Activated CD8-positive, alpha-beta memory T cell treated with anti-CD3 and anti-CD28 coated beads, Interleukin-2, amount 50 U/mL, for 24 hours (primary cell): Measurements from ENCODE around the gene RAB11FIP4.
"Not testable (repeated sequence)": the region's sequence is repeated elsewhere in the genome, so short reads cannot be mapped to it uniquely, and the experiment has no call there.

Experiments used
- DNase-seq: peaks from one replicate; pipeline ENCODE4 v3.0.0-alpha.2; 2020; ENCODE audit errors: extremely low read depth

The RAB11FIP4 gene

GRCh38 chr17:31433091-31433790 is 41.8 kb downstream of the RAB11FIP4 start:
- DNase-seq, result no peak

GRCh38 chr17:31433811-31434726 is 42.6 kb downstream of the RAB11FIP4 start:
- DNase-seq, result no peak

- DNase-seq, result no peak
Observed at GRCh38 chr17:31434727-31435050, 43.2 kb downstream of the RAB11FIP4 start.

GRCh38 chr17:31435581-31435980 is 44.1 kb downstream of the RAB11FIP4 start:
- no peak for DNase-seq

GRCh38 chr17:31437720-31438400 is 46.4 kb downstream of the RAB11FIP4 start:
- no peak for DNase-seq

GRCh38 chr17:31439716-31440115 is 48.2 kb downstream of the RAB11FIP4 start:
- no peak for DNase-seq

GRCh38 chr17:31442276-31442675 is 50.8 kb downstream of the RAB11FIP4 start:
- no peak for DNase-seq

- DNase-seq, result not testable (repeated sequence)
Observed at GRCh38 chr17:31442856-31443255, 51.4 kb downstream of the RAB11FIP4 start.

GRCh38 chr17:31443386-31443785 is 51.9 kb downstream of the RAB11FIP4 start:
- DNase-seq, result no peak

GRCh38 chr17:31444026-31444425 is 52.6 kb downstream of the RAB11FIP4 start:
- DNase-seq, result no peak

GRCh38 chr17:31446195-31446967 is 54.9 kb downstream of the RAB11FIP4 start:
- DNase-seq, result no peak

- no peak for DNase-seq
Observed at GRCh38 chr17:31448467-31449077, 57.1 kb downstream of the RAB11FIP4 start.

- no peak for DNase-seq
Observed at GRCh38 chr17:31449111-31449510, 57.6 kb downstream of the RAB11FIP4 start.

- no peak for DNase-seq
Observed at GRCh38 chr17:31449746-31450145, 58.3 kb downstream of the RAB11FIP4 start.

- no peak for DNase-seq
Observed at GRCh38 chr17:31452101-31452500, 60.6 kb downstream of the RAB11FIP4 start.

- no peak for DNase-seq
Observed at GRCh38 chr17:31452561-31453110, 61.2 kb downstream of the RAB11FIP4 start.

GRCh38 chr17:31453896-31454295 is 62.4 kb downstream of the RAB11FIP4 start:
- DNase-seq, result no peak

- no peak for DNase-seq
Observed at GRCh38 chr17:31456814-31457213, 65.3 kb downstream of the RAB11FIP4 start.

GRCh38 chr17:31457391-31458234 is 66.1 kb downstream of the RAB11FIP4 start:
- no peak for DNase-seq

- no peak for DNase-seq
Observed at GRCh38 chr17:31458829-31459228, 67.4 kb downstream of the RAB11FIP4 start.
